OCI-M1 (cell line): Measurements from ENCODE around the gene LETM1.

Experiments used
- DNase-seq: peaks from one replicate; lab custom pipeline; 2025; lab: John Stamatoyannopoulos, UW

The LETM1 gene

DNA sequence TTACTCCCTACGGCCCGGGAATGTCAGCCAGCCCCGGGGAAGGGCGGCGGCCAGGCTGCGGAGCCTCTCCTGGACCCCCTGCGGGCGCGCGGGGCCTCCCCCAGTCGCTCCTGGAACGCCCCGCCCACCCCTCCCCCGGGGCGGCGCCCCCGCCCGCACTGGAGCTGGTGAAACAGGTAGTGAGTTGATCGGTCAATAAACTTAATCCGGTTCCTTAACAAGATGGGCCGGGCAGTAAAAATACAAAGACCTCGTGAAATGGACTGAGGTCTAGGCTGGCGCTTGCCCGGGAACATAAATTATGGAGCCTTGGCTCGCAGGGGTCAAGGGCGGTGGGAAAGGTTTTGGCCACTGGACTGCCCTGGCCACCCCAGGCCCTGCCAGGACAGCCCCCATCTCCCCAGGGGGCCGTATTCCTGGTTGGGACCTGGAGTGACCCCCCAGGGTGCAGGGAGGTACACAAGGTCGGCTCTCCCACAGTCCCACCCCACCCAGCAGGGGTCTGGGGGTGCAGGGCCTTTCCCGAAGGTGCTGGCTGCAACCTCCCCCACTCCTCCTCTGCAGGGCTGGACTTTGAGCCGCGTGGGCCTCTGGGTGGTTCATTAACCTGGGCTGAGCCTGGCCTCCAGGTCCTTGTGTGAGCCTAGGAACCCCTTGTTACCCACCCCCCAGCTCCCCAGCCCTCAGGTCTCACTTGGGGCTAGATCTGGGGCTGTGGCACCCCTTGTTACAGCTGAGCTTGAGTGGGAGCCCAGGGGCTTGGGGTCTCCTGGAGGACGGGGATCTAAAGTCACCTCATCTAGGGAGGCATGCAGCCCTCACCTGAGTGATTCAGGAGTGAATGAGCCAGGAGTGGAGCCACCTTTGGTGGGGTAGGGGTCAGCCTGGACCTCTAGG, 60.4 kb downstream of the LETM1 start:
- no peak for DNase-seq

DNA sequence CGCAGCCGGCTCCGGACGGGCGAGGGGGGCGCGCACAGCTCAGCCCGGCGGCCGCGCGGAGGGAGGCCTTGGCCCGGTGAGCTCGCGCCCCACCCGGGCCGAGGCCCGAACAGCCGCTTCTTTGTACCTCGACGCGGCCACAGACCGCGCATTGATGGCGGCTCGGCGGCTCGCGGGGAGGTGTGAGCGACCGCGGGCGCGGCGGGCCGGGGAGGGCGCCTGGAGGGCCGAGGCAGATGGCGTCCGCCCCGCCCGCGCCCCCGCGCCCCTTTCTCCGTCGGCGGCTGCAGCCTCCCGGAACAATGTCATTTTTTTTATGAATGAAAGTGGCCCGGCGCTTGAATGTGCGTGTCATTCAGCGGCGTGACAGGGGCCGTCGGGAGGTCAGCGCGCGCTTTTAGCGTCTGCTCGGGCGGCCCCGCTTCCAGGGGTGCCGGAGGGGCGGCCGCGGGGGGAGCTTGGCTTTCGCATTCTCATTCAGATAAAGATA, 61.1 kb downstream of the LETM1 start:
- DNase-seq = peak; percentile 13

DNA sequence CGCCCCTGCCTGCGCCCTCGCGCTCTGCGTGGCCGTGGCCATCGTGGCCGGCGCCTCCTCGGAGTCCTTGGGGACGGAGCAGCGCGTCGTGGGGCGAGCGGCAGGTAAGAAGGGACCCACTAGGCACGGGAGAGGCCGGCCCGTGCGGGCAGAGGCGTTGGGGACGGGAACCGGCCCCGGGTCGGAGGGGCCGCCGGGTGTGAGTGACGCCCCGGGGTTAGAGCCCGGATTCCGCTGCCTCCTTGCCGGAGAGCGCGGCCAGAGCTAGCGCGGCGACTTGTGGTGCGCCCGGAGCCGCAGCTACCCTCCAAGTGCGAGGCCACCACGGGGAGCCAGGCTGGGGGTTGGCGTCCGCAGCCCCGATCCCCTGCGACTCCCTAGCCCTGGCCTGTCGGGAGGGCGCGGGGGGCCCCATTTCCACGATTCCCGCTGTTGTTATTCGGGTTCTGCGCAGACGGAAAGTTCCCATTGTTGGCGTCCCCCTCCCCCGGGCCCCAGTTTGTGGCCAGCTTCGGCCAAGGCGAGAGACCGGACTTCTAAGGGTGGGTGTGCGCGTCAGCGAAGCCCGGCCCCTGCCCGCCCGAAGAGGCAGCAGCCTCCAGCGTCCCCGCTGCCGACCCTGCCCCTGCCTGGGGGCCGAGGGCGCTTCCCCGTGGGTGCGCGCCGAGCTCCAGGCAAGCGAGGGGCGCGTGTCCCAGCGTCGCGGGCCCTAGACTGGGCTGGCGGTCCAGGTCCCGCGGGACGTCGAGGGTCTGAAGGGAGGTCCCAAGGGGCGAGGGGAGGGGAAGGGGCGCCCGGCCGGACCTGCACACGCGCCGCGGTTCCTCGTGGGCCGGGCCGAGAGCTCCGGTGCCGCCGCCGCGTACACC, 61.8 kb downstream of the LETM1 start:
- peak; percentile 22 for DNase-seq

DNA sequence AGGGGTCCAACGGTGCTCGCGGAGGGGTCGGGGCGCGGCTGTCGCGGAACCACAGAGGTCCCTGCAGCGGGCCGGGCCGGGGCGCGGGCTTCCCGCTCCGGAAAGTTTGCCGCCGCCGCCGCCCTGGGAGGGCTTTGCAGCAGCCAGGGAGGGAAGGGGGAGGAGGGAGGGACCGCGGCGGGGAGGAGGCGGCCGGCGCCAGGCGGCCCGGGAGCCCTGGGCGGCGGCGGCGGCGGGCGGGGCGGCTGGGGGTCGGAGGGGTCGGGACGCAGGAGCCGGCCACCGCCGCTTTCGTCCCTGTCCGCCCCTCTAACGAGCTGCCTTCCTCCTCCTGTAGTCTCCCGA, 62.5 kb downstream of the LETM1 start:
- peak; percentile 53 for DNase-seq

DNA sequence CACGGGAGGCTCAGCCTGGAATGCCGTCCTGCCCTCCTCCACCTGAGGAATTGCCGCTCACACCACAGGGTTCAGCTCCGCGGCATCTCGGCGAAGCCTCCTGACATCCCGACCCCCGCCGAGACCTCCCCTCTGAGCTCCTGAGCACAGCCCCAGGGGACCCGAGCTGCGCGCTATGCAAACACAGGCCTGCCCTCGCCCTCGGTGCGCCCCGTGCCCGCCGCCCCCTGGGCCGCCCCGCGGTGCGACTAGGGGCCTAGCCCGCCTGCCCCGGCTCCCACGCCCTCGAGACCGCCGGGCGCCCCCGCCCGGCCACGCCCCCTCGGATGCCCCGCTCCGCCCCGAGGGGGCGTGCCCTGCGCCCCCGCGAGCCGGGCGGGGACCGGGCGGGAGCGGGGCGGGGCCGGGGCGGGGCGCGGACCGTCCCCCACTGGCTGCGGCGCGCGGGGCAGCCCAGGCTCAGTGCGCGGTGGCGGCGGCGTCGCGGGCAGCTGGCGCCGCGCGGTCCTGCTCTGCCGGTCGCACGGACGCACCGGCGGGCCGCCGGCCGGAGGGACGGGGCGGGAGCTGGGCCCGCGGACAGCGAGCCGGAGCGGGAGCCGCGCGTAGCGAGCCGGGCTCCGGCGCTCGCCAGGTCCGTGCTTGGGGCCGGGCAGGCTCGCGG, 63.0 kb downstream of the LETM1 start, which contains the start of gene FGFR3:
FGFR3 (plus strand) TSS at position 462 of the 664 bp plus-strand sequence. CDS start 642 bp downstream, outside the sequence.
- peak; percentile 74 for DNase-seq

DNA sequence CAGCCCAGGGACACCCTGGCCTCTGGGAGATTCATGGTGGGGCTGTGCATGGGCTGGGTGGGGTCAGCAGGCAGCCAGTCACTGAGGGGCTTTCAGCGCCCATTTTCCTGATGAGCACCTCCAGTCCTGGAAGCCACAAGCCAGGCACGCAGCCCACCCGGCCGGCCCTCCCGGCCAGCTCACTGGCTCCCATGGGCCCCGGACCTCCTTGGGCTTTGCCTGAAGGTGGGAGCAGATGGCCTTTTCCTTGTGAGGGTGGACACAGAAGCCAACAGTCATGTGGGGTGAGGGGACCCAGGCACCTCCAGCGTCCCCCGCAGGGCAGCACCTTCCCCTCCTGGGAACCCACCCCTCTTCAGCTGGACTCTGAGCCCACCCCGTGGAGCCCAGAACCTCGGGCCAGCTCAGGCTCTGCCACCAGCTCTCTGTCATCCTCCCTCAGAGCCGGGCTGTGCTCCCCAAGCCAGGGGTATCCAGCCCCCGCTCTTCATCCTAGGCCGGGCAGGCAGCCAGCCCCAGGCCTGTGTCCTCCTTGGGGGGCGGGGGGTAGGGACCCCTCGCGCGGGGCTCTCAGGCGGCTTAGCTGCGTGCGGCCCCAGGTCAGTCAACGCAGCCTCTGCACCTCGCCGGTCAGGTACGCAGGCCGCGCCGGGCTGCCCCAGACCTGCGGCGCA, 63.7 kb downstream of the LETM1 start:
- no peak for DNase-seq

DNA sequence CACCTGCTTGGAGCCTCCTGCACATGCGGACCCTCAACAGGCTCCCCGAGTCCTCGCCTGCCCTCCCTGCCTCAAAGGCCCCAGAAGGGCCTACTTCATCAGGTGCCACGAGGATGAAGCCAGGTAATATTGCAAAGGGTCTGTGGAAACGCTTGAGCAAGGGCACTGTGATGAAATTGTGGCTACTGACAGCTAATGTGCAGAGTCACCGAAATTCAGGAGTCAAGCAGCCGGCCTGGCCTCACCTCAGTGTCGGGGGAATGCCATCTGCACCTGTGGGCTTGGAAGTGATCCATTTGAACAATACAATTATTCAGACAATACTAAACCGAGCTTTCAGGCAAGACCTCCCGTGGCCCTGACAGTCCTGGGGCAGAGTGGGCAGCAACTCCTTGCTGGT, 66.0 kb downstream of the LETM1 start:
- no peak for DNase-seq

DNA sequence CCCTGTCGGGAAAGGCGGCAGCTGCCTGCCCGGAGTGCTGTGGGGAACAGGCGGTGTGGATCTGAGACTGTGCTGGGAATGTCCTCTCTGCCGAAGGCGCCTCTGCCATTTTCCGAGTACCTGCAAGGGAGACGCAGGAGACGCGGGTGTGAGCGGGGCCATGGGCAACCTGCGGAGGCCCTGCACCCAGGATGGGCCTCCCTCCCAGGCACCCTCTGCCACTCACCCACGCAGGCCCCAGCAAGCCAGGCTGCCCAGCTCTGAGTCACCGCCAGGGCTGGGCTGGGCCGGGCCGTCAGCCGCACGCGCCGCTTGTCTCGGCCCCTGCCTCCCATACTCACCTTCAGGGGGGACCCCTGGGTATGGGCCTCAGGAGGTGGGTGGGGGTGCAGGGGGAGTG, 66.4 kb downstream of the LETM1 start:
- DNase-seq = no peak

DNA sequence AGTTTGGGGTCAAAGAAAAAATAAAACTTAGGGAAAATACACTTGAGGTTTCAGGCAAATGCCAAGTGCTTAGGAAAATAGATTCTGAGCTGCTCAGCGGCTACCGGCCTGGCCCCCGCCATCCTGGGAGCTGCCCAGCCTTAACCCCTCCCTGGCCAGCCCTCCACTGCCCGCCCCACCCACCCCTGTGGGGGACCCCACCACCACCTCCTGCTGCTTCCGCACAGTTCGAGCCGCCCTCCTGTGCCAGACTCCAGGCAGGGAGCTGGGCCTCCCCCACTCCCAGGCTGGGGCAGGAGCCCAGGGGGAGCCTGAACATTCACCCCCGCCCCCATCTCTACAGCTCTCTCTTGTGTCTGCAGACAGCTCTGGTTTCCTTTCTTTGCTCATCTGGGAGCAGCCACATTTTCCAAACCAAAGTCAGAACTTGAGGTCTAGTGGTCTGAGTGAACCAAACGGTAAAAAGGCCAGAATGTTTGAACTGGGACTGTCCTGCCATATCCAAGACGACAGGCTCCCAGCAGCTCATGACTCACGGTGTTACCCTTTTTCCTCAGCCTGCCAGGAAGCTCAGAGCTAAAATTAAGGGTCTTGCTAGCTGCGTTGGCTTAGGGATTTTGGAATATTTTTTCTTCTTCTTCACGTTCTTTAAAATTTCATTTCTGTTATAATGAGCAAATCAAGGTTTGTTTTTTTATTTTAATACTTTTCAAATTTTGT, 67.5 kb downstream of the LETM1 start:
- DNase-seq = no peak

DNA sequence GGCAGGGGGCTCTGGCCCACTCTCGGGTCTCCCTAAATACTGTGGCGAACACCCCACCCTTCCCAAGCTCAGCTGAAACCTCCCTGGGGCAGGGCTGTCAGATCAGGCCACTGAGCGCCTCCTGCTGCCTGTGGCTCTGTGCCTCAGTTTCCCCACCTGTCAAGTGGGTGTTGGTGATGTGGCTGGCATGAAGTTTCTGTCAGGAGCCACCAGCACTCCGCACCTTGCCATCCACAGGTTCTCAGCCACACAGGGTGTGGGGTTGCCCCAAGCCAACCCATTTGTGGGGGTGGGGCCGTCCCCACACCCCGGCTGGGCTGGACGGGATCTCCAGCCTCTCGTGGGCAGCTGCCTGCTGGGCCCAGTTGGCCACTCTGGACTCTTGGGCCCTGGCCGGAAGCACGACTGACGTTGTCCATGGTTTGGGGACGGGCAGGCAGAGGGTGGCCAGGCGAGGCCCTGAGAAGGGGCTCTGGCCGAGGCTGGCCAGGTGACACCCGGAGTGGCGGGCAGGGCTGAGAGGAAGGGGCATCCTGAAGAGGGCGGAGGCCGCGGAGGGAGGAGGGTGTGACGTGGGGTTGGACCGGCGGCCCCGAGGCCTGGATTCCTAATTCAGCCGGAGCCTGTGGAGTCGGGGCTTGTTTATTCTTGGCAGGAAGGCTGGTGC, 68.4 kb downstream of the LETM1 start:
- no peak for DNase-seq

DNA sequence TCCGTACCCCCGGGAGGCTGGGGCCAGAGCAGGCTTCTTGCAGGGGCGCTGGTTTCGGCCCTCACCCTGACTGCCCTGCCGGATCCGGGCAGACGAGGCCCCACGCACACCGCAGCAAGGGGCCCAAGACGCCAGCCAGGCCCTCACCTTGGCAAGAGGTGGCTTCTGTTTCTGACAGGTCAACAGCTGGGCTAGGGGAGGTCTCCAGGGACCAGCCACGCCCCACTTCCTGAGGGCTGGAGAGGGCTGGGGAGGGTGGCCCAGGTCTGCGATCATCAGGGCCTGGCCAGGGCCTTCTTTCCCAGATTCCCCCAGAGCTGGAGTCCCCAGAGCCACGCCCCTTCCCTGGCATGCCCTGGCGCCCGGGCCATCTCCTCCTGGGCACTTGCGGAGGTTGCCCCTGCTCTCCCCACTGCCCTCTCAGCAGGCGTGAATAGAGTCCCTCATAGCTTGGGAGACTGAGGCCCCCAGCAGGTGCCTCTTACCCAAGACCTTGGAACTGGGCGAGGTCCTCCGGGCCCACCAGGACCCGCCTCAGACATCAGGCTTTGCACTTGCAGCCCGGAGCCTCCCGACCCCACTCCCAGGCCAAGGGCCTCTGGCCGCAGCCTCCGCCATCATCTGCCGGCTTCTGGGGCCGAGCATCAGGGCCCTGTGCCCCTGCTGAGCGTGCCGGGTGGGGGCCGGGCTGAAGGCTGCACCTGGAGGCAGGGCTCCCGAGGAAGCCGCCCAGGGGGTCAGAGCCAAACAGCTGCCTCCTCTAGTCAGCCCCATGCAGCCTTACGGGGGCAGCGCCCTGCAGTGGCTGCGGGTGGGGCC, 69.2 kb downstream of the LETM1 start:
- DNase-seq = no peak

DNA sequence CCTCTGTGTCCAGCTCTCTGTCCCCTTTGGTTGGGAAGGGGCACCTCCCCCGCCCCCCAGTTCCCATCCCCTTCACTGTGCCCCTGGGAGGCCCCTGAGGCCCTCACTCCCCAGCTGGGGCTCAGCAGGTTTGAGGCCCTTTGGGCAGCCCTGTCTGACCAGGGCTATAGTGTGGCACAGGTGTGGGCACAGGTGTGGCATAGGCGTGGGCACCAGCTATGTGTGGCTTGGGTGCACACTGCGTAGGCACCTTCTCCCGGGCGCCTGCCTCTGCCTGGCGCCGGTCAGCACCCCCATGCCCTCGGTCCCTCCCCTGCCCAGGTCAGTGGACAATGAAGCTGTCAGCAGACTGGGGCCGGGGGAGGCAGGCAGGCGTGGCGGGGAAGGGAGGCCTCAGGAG, 70.4 kb downstream of the LETM1 start:
- no peak for DNase-seq

DNA sequence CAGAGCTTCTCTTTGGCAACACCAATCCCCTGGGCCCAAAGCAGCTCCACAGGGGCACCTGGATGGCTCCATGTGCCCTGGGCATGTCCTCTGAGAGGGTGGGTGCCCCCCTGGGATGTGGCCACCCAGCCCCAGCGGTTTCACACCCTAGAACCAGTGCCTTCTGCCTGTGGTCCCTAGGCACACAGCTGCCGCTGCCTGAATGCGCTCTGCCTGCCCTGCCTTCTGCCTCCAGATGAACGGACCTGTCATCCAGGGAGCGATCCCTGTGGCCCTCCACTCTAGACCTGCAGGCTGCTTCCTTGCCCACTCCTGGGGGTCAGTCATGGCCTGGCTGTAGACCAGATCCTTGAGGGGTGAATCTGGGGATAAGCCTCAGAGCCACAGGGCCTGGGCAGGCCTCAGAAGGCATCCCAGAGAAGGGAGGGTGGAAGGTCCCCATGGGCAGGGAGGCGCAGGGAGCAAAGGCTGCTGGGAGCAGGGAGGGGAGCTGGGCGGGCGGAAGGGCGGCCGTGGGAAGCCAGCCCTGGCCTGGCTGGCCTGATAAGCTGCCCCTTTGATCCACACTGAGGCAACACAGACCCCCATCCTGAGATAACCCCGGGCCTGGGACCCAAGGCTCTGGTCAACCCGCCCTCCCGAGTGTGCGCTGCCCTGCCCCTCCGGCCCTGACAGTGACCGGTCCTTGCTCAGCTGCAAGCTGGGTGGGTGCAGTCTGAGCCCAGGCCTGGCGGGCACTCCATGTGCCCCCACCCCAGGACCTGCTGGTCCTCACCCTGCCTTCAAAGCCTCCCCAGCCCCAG, 71.0 kb downstream of the LETM1 start:
- peak; percentile 91 for DNase-seq

DNA sequence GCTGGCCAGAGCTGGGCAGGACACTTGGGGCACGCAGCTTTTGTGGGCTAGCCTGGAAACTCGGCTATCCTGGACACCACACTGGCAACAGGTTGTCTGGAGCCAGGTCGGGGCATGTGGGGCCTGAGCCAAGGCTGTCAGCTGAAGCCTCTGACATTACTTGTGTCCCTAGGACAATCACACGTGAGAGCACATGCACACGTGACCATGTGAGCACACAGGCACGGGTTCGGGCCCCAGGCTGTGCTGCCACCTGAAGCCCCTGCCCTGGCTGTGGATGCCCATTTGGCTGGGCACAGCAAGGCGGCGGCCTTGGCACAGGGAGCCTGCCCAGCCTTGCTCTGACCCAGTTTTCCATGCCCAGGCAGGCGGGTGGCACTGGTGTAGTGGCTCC, 71.6 kb downstream of the LETM1 start:
- DNase-seq = no peak

DNA sequence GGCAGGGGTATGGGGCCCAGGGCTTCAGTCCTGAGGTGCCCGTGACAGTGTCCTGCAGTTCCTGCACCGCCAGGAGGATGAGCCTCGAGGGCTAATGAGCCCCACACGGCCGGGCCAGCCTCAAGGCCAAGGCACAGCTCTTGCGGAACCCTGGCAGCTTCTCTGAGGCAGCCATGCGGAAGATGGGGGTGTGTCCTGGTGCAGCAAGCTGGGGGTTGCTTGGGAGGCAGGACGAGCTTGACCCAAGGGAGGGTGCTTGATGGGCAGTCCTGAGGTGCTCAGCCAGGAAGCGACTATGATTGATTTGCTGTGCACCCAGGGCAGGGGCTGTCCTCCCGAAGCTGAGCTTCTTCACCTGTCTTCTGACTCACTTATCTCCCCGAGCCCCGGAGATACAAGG, 72.0 kb downstream of the LETM1 start:
- DNase-seq = no peak

DNA sequence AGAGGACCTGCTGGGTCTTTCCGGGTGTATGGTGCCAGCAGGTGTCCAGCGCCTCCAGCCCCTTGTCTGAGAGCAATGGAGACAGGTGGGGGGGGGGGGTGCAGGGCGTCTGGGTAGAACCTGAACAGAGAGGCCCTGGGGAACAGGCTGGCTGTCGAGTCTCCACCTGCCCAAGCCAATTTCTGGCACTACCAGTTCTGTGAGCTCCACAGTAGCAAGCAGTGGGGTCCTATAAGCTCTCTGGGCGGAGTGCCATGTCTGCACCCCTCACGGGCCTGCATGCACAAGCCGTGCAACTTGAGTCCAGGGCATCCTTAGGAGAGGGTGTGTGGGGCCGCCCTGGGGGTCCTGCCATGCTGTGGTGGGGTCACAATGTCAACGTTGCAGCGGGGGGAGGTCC, 72.9 kb downstream of the LETM1 start:
- no peak for DNase-seq

DNA sequence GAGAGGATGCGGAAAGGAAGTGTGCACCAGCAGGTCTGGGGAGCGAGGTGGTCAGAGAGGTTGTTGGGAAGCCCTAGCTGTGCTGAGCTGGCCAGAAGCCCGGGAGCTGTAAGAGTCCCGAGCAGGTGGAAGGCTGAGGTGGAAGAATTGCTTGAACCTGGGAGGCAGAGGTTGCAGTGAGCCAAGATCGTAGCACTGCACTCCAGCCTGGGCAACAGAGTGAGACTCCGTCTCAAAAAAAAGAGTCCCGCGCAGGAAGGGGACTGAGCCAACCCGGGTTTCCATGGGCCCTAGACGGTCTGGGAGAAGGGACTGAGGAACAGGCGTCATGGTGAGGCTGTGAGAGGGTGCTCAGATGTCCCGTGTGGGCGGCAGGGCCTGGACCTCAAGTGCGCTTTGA, 75.5 kb downstream of the LETM1 start:
- DNase-seq = no peak

DNA sequence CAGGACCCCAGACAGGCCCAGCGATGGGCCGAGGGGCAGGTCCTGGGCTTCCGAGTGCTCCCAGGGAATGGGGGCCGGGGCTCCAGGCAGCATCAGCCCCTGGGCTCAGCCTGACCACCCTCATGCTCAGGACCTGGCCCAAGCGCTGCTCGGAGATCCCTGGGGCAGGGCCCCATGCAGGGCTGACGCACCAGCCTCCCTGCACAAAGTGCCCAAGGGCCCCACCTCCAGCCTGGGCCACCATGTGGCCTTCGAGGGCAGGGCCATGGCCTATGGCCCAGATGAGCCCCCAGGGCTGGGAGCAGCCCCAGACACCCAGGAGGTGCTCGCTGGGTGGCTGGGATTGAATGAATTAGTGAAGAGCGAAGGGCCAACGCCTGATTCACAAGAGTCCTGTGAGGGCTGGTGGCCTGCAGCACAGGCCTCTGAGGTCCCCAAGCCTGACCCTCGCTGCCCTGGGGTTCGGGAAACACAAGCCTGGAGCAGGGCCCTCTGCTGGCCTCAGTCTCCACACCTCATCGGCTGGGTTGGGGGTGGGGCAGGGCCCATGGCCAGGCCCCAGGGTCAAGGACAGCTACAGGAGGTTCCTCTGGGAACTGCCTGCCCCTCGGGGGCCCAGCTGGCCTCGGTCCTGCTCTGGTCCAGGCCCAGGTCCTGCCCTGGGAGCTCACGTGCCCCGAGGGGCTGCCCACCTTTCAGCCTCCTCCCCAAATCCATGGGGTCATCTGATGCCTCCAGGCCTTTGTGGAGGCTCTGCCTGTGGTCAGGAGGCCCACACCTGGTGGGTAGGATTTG, 76.2 kb downstream of the LETM1 start:
- no peak for DNase-seq
